ENCODE measurements around the gene BCL11A. TPM values are rescaled to one million over a fixed set of nuclear protein-coding genes. Genes with fewer than 3 reads are reported as not detected.

BCL11A gene
- total RNA-seq, 1 donor from 2014 or later = 142 TPM

- DNase-seq (ENCODE audit: low spot score in 2 of 2, unreplicated experiment in 2 of 2) = no peak
- Mint-ChIP-seq H3K27me3 (ENCODE audit: low read depth) (no peaks in the 10 kb centered on the region), H3K27ac (no peak overlapping the region), H3K4me1 (peaks cover 31% of the 10 kb centered on the region), H3K36me3 (peaks cover 28% of the 10 kb centered on the region), H3K9me3 (no peaks in the 10 kb centered on the region), H3K4me3 (no peak overlapping the region)
- TF ChIP-seq, protein P1, sequence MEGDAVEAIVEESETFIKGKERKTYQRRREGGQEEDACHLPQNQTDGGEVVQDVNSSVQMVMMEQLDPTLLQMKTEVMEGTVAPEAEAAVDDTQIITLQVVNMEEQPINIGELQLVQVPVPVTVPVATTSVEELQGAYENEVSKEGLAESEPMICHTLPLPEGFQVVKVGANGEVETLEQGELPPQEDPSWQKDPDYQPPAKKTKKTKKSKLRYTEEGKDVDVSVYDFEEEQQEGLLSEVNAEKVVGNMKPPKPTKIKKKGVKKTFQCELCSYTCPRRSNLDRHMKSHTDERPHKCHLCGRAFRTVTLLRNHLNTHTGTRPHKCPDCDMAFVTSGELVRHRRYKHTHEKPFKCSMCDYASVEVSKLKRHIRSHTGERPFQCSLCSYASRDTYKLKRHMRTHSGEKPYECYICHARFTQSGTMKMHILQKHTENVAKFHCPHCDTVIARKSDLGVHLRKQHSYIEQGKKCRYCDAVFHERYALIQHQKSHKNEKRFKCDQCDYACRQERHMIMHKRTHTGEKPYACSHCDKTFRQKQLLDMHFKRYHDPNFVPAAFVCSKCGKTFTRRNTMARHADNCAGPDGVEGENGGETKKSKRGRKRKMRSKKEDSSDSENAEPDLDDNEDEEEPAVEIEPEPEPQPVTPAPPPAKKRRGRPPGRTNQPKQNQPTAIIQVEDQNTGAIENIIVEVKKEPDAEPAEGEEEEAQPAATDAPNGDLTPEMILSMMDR (IDR thresholded peaks at IDR 0.05; ENCODE audit: unreplicated experiment) = no peak
Observed at GRCh38 chr2:60461421-60462108, 91.9 kb downstream of the BCL11A start.

DNA sequence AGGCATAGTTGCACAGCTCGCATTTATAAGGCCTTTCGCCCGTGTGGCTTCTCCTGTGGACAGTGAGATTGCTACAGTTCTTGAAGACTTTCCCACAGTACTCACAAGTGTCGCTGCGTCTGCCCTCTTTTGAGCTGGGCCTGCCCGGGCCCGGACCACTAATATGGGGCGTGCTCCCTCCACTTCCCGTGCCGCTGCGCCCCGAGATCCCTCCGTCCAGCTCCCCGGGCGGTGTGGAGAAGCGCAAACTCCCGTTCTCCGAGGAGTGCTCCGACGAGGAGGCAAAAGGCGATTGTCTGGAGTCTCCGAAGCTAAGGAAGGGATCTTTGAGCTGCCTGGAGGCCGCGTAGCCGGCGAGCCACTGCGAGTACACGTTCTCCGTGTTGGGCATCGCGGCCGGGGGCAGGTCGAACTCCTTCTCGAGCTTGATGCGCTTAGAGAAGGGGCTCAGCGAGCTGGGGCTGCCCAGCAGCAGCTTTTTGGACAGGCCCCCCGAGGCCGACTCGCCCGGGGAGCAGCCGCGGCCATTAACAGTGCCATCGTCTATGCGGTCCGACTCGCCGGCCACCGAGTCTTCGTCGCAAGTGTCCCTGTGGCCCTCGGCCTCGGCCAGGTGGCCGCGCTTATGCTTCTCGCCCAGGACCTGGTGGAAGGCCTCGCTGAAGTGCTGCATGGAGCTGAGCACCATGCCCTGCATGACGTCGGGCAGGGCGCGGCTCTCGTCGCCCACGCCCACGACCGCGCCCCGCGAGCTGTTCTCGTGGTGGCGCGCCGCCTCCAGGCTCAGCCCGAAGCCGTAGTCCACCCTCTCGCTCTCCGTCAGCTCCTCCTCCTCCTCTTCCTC, 92.7 kb downstream of the BCL11A start:
- Mint-ChIP-seq H3K9me3 (peaks cover 5% of the 10 kb centered on the region), H3K27me3 (ENCODE audit: low read depth) (no peaks in the 10 kb centered on the region), H3K36me3 (peaks cover 34% of the 10 kb centered on the region), H3K4me3 (no peak overlapping the region), H3K27ac (no peak overlapping the region), H3K4me1 (peaks cover 24% of the 10 kb centered on the region)
- TF ChIP-seq, protein P1 (IDR thresholded peaks at IDR 0.05; ENCODE audit: unreplicated experiment) = no peak
- DNase-seq (ENCODE audit: low spot score in 2 of 2, unreplicated experiment in 2 of 2) = no peak

GRCh38 chr2:60459851-60460250, 93.6 kb downstream of the BCL11A start:
- peaks cover 23% of the 10 kb centered on the region for H3K4me1 Mint-ChIP-seq
- H3K27me3 Mint-ChIP-seq (ENCODE audit: low read depth) = no peaks in the 10 kb centered on the region
- no peak overlapping the region for H3K4me3 Mint-ChIP-seq
- TF ChIP-seq, protein P1 (IDR thresholded peaks at IDR 0.05; ENCODE audit: unreplicated experiment) = no peak
- DNase-seq (ENCODE audit: low spot score in 2 of 2, unreplicated experiment in 2 of 2) = no peak
- no peak overlapping the region for H3K27ac Mint-ChIP-seq
- H3K36me3 Mint-ChIP-seq = peaks cover 35% of the 10 kb centered on the region
- peaks cover 5% of the 10 kb centered on the region for H3K9me3 Mint-ChIP-seq

GRCh38 chr2:60456115-60456770, 97.2 kb downstream of the BCL11A start:
- H3K4me1 Mint-ChIP-seq = peaks cover 19% of the 10 kb centered on the region
- TF ChIP-seq, protein P1 (IDR thresholded peaks at IDR 0.05; ENCODE audit: unreplicated experiment) = no peak
- H3K36me3 Mint-ChIP-seq = peaks cover 20% of the 10 kb centered on the region
- H3K9me3 Mint-ChIP-seq = peaks cover 5% of the 10 kb centered on the region
- no peaks in the 10 kb centered on the region for H3K27me3 Mint-ChIP-seq (ENCODE audit: low read depth)
- H3K4me3 Mint-ChIP-seq = no peak overlapping the region
- DNase-seq (ENCODE audit: low spot score in 2 of 2, unreplicated experiment in 2 of 2) = no peak
- peak overlapping the region; percentile 18 for H3K27ac Mint-ChIP-seq

DNA sequence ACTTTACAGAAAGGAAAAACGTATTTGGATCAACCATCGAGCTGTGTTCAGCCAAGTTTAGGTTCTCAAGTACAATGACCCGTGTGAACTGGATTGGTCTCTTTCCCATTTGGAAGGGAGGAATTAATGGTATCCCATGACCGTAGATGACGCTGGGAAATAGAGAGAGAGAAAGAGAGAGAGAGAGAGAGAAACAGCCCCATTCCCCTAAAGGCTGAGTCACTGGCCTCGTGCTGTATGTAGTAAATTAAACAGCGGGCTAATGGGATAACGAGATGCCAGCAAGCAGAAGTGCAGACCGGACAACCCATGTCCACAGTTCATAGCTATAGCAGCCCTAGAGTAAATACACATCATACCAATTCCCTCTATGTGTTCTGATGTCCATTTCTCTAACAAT, 99.6 kb downstream of the BCL11A start:
- H3K27me3 Mint-ChIP-seq (ENCODE audit: low read depth) = no peaks in the 10 kb centered on the region
- H3K27ac Mint-ChIP-seq = peak overlapping the region; percentile 73
- H3K36me3 Mint-ChIP-seq = peaks cover 10% of the 10 kb centered on the region
- H3K9me3 Mint-ChIP-seq = peaks cover 5% of the 10 kb centered on the region
- TF ChIP-seq, protein P1 (IDR thresholded peaks at IDR 0.05; ENCODE audit: unreplicated experiment) = no peak
- H3K4me3 Mint-ChIP-seq = no peak overlapping the region
- peaks cover 27% of the 10 kb centered on the region for H3K4me1 Mint-ChIP-seq
- no peak for DNase-seq (ENCODE audit: low spot score in 2 of 2, unreplicated experiment in 2 of 2)
